AG04449 (cell line): ENCODE data around the gene ZNF92.
A peak's percentile ranks its signal among the peaks of the same experiment; 100 is the strongest.
"Not testable (repeated sequence)": the region's sequence is repeated elsewhere in the genome, so short reads cannot be mapped to it uniquely, and the experiment has no call there.

Experiments
- CTCF ChIA-PET: fragments of 350-600 bp; formaldehyde crosslinking; extraction: SDS; loops from one replicate; lab custom pipeline; 2021; ENCODE audit warnings: antibody characterized with exemption; lab: Yijun Ruan, JAX
- POLR2A ChIA-PET: fragments of 400-600, 350-600 bp; formaldehyde crosslinking; extraction: SDS; loops from one replicate; lab custom pipeline; 2020; ENCODE audit warnings: antibody characterized with exemption, inconsistent platforms; lab: Yijun Ruan, JAX
- DNase-seq: peaks from one replicate; pipeline ENCODE4 v3.0.0-alpha.2; 2010; ENCODE audit warnings: low read depth, low spot score
- H3K4me3 ChIP-seq: 2 replicates; pipeline ENCODE4 v1.5.1; 2011; ENCODE audit warnings: low read depth, mild to moderate bottlenecking, control low read depth, low read length
- CTCF ChIP-seq: IDR thresholded peaks from one replicate; pipeline ENCODE4 v1.5.1; 2011; ENCODE audit warnings: mild to moderate bottlenecking, moderate library complexity, low read length, control low read depth, inconsistent platforms; ENCODE audit not compliant: insufficient read depth; ENCODE audit errors: missing control alignments

The ZNF92 gene

GRCh38 chr7:65373608-65374351 lies at the start of gene ZNF92:
Gene ZNF92 (plus strand): TSS chr7:65373855. CDS start chr7:65373998, 143 bp downstream.
- CTCF ChIA-PET = interaction anchor here (0.6 to 1.4 kb wide), 3 partner anchors 9 to 423 kb away, joined by 3 to 5 read pairs (median 3); no protein-coding TSS in a partner anchor
- POLR2A ChIA-PET = no interaction called here
- TF ChIP-seq CTCF = no peak
- DNase-seq = peak; percentile 57
- peak within 1 kb of the TSS; percentile 94 for H3K4me3 ChIP-seq

- TF ChIP-seq CTCF = no peak
- CTCF ChIA-PET = interaction anchor here (0.6 kb wide), 1 partner anchor 19 kb away, joined by 3 read pairs; no protein-coding TSS in a partner anchor
- no peak overlapping the region for H3K4me3 ChIP-seq
- POLR2A ChIA-PET = no interaction called here
- DNase-seq = no peak
These were observed 47.7 kb upstream of the ZNF92 start for GRCh38 chr7:65325793-65326432.

DNA sequence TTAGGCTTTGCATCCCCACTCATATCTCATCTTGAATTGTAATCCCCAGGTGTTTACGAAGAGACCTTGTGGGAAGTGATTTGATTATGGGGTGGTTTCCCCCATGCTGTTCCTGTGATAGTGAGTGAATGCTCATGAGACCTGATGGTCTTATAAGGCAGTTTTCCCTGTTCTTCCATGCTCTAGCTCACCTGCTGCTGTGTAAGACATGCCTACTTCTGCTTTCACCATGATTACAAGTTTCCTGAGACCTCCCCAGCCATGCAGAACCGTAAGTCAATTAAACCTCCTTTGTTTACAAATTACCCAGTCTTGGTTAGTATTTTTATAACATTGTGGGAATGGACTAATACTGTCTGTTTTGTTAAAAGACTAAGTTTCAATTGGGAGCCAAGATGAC lies 35.3 kb upstream of the ZNF92 start:
- no peak for TF ChIP-seq CTCF
- POLR2A ChIA-PET = no interaction called here
- no peak for DNase-seq

GRCh38 chr7:65339257-65339656 lies 34.4 kb upstream of the ZNF92 start:
- POLR2A ChIA-PET = no interaction called here
- no peak for TF ChIP-seq CTCF
- no peak for DNase-seq
- CTCF ChIA-PET = no interaction called here
- H3K4me3 ChIP-seq = no peak overlapping the region

More for the DNA sequence above, 35.3 kb upstream of the ZNF92 start:
- CTCF ChIA-PET = no interaction called here
- no peak overlapping the region for H3K4me3 ChIP-seq

DNA sequence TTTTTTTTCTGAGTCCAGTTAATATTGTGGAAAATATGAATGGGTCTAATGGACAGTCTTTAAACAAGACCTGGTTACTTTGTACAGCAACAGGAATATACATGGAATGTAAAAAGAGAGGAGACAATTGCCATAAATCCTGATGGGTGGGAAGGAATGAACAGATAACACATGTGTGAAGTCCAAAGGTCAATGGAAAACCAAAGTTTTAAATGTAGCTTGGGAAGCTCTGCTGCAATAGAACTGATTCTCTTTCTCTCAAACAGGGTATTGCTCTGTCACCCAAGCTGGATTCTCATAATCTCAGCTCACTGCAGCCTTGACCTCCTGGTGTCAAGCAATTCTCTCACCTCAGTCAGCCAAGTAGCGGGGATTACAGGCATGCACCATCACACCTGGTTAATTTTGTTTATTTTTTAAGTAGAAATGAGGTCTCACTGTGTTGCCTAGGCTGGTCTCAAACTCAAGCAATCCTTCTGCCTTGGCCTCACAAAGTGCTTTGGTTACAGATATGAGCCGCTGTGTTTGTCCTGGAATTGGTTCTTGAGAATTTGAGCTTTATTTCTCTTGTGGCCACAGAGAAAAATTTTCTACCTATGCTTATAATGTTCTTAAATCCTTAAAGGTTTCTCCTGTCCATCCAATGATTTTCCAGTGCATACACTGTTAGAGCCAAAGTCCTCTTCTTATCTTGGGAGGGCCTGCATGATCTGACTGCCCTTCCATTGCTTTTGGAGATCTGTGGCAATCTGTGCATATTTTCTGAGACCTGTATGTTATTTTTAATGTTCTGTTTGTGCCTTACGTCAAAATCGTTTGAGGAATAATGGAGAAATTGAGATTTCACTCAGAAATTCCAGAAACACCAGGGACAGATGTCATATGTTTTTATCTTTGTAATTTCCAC lies 30.7 kb upstream of the ZNF92 start:
- TF ChIP-seq CTCF = no peak
- CTCF ChIA-PET = no interaction called here
- POLR2A ChIA-PET = no interaction called here
- no peak for DNase-seq
- H3K4me3 ChIP-seq = no peak overlapping the region

DNA sequence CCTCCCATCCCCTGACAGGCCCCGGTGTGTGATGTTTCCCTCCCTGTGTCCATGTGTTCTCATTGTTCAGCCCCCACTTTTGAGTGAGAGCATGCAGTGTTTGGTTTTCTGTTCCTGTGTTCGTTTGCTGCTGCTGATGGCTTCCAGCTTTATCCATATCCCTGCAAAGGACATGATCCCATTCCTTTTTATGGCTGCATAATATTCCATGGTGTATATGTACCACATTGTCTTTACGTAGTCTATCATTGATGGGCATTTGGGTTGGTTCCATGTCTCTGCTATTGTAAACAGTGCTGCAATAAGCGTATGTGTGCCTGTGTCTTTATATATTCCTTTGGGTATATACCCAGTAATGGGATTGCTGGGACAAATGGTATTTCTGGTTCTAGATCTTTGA lies 29.1 kb upstream of the ZNF92 start:
- H3K4me3 ChIP-seq, DNase-seq, POLR2A ChIA-PET: not testable (repeated sequence)
- CTCF ChIA-PET = interaction anchor here (0.6 kb wide), 1 partner anchor 9 kb away, joined by 3 read pairs; no protein-coding TSS in a partner anchor
